HUES6 (cell line): ENCODE data around the gene RESP18.

Experiments
- H3K27ac ChIP-seq: 2 replicates; pipeline ENCODE4 v1.7.0; 2013; ENCODE audit warnings: low read depth, mild to moderate bottlenecking, low read length, inconsistent platforms
- H3K27me3 ChIP-seq: 2 replicates; pipeline ENCODE4 v1.6.1; 2013; ENCODE audit warnings: low read length; ENCODE audit not compliant: control insufficient read depth, insufficient read depth
- H3K36me3 ChIP-seq: 2 replicates; pipeline ENCODE4 v1.6.1; 2013; ENCODE audit warnings: low read length; ENCODE audit not compliant: control insufficient read depth, insufficient read depth
- H3K4me1 ChIP-seq: 2 replicates; pipeline ENCODE4 v1.6.1; 2013; ENCODE audit warnings: low read length; ENCODE audit not compliant: control insufficient read depth, insufficient read depth
- H3K4me3 ChIP-seq: 2 replicates; pipeline ENCODE4 v1.5.1; 2013; ENCODE audit warnings: low read depth, low read length
- H3K9ac ChIP-seq: one replicate; pipeline ENCODE4 v1.6.1; 2013; ENCODE audit warnings: mild to moderate bottlenecking, low read length
- H3K9me3 ChIP-seq: 2 replicates; pipeline ENCODE4 v1.6.1; 2013; ENCODE audit warnings: low read depth, low read length; ENCODE audit not compliant: control insufficient read depth, insufficient read depth

Gene RESP18

DNA sequence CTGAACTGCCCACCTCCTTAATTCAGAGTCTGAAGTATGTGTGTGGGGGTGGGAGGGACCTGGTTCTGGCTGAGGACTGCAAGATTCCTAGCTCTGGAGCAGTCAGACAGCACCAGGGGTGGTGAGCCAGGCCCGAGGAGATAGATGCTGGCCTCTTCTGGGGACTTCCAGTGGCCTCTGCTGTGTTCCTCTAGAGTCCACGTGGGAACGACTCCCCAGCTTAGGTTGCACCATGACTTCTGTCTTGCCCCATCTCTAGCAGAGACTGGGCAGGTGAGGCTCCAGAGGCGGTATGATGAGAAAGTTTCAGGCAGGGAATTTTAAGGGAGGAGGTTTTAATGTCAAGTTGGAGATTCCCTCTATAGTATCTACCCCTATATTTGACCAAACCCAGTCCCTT lies 22.0 kb upstream of the RESP18 start:
- H3K4me1 ChIP-seq, result peaks cover 4% of the 10 kb centered on the region; the same call in 1 of the 2 replicates
- H3K36me3 ChIP-seq, result no peaks in the 10 kb centered on the region
- no peak overlapping the region for H3K27ac ChIP-seq
- peaks cover 68% of the 10 kb centered on the region for H3K27me3 ChIP-seq
- no peak overlapping the region for H3K4me3 ChIP-seq
- H3K9ac ChIP-seq, result no peak overlapping the region
- no peaks in the 10 kb centered on the region for H3K9me3 ChIP-seq

DNA sequence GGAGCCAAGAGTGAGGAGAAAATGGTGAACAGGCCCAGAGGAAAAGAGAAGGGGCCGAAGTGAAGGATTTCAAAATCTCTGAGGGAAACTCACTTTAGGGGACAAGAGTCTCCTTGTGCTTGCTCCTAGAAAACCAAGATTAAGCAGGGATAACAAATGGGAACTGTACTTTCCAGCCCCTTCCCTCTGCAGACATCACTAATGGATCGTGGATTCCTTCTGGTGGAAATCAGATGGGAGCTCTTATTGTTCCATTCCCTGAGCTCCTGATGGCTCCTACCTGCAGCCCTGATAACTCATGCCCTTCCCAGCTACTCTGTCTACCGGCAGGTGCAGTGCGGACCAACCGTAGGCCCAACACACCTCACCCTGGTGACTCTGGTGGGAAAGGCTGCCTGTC lies 20.6 kb upstream of the RESP18 start:
- no peak overlapping the region for H3K27ac ChIP-seq
- H3K27me3 ChIP-seq, result peaks cover 60% of the 10 kb centered on the region
- H3K9ac ChIP-seq, result no peak overlapping the region
- no peaks in the 10 kb centered on the region for H3K36me3 ChIP-seq
- no peak overlapping the region for H3K4me3 ChIP-seq
- H3K4me1 ChIP-seq, result peaks cover 4% of the 10 kb centered on the region; the same call in 1 of the 2 replicates
- H3K9me3 ChIP-seq, result no peaks in the 10 kb centered on the region

DNA sequence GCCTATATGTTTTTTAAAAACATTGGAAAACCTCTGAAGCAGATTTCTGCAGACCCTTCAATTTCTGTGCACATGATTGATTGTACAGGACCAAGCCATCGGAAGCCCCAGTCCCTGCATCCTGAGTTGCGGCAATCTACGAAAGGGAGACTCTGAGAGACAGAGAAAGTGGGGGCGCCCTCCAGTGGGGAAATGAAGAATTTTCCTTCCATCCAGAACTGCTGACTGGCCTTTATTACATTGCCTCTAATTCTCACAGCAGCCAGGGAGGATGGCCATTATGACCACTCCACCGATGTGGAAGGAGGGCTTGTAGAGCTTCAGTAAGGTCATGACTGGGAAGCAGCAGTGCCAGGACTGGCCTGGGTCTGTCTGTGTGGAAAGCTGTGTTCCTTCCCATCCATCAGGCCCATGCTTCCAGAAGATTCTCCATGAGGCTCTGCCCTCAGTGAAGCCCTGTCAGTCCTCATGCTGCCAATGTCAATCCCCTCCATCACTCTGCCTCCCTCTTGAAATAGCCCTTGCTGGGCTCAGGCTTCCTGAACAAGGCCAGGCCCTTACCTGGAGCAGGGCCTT lies 20.0 kb upstream of the RESP18 start:
- H3K36me3 ChIP-seq, result no peaks in the 10 kb centered on the region
- peaks cover 54% of the 10 kb centered on the region for H3K27me3 ChIP-seq
- no peak overlapping the region for H3K27ac ChIP-seq
- H3K9me3 ChIP-seq, result no peaks in the 10 kb centered on the region
- no peak overlapping the region for H3K9ac ChIP-seq
- no peak overlapping the region for H3K4me3 ChIP-seq
- peaks cover 4% of the 10 kb centered on the region; the same call in 1 of the 2 replicates for H3K4me1 ChIP-seq

DNA sequence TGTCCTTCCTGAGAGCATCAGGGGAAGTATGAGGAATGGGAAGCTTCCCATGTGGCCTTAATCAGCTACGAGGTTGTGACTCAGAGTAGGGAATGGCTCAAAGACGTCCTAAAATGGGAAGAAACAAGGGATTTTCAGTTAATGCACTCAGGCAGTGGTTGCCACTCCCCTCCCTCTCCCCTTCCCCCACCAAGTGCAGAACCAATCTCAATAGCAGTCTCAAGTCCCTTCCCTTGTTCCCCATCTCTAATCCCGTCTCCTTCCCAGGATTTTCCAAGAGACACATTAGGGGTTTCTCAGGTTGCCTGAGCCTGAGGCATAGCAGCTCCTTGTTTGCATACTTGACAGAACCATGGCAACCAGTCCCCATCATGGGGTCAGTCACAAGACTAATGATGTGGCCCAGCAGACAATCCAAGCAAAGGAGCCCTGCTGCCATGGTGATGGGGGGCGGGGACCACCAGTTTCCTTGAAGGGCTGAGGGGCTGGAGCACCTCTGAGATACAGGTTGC lies 18.2 kb upstream of the RESP18 start:
- peaks cover 4% of the 10 kb centered on the region; the same call in 1 of the 2 replicates for H3K4me1 ChIP-seq
- H3K4me3 ChIP-seq, result no peak overlapping the region
- peaks cover 37% of the 10 kb centered on the region for H3K27me3 ChIP-seq
- no peak overlapping the region for H3K27ac ChIP-seq
- no peaks in the 10 kb centered on the region for H3K9me3 ChIP-seq
- no peaks in the 10 kb centered on the region for H3K36me3 ChIP-seq
- H3K9ac ChIP-seq, result no peak overlapping the region

DNA sequence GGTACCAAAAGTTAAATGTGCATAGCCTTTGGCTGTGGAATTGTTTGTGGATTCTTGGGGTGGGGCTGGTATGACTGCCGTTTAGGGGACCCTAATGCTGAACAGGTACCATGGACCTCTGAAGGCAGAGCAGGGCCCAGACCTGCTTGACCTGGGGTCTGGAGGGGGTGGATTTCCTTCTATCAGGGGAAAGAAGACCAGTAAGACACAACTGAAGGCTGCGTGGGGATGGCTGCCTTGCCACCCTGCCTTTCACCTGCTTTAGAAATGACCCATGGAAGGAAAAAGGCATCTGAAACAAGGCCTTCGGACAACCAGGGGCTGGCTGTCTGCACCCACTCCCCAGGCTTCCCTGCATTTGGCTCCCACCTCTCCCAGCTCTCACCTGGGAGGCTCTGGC lies 17.7 kb upstream of the RESP18 start:
- Histone ChIP-seq H3K27ac (no peak overlapping the region), H3K9me3 (no peaks in the 10 kb centered on the region), H3K27me3 (peaks cover 32% of the 10 kb centered on the region), H3K4me1 (peaks cover 4% of the 10 kb centered on the region; the same call in 1 of the 2 replicates), H3K4me3 (no peak overlapping the region), H3K36me3 (no peaks in the 10 kb centered on the region), H3K9ac (no peak overlapping the region)

DNA sequence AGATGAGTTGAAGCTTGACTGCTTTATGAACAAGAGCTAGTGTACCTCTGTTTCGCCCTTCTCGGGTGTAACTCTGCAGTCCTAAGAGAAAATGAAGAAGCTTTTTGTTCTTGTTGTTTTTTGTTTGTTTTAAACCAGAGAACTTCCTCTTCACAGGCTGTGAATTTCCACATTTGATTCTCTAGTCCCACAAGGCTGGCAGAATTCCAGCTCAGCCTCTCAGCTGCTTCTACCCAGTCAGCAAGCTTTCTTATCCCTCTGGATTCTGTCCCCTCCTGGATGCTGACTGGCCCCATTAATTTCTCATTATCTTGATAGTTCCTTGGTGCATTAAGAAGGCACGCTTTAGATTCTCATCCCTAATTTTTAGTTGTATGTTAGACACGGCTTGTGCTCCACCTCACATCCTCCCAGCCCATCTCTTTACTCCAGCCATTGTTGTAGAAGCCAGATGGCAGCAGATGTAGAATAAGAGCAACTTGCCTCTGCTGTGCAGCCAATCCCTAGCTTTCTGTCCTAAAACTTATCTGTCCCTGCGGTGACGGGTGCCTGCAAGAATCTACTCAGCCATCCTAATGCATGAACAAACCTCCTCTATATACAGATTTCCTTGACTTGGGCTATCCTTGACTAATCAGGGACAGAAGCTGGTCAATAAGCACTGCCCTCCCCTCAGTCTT lies 12.3 kb upstream of the RESP18 start:
- H3K9me3 ChIP-seq, result no peaks in the 10 kb centered on the region
- no peak overlapping the region for H3K4me3 ChIP-seq
- H3K36me3 ChIP-seq, result no peaks in the 10 kb centered on the region
- no peaks in the 10 kb centered on the region for H3K4me1 ChIP-seq
- no peak overlapping the region for H3K9ac ChIP-seq
- H3K27ac ChIP-seq, result no peak overlapping the region
- peaks cover 12% of the 10 kb centered on the region; the same call in 1 of the 2 replicates for H3K27me3 ChIP-seq

DNA sequence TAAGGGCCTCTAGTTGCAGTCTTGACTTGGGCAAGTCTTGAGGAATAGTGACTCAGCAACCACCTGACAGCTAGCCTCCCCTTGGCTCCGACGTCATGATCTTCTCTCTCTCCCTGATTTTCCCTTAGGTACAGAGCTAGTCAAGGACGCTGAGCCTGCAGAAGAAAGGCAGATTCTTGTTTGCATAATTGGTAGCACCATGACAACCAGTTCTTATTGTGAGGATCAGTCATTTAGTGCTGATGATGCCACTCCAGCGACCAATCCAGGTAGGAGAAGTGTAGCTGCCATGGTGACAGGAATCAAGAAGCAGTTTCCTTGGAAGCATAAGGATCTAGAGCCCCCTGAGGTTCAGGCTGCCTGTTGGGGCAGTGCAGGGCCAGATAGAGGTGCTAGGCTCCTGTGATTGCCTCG lies 2.8 kb upstream of the RESP18 start:
- Histone ChIP-seq H3K27ac (no peak overlapping the region), H3K4me1 (0 out of 2 replicates have a peak, but pooled peaks cover 5% of the 10 kb centered on the region), H3K4me3 (no peak overlapping the region), H3K9ac (no peak overlapping the region), H3K9me3 (no peaks in the 10 kb centered on the region), H3K36me3 (no peaks in the 10 kb centered on the region), H3K27me3 (peaks cover 46% of the 10 kb centered on the region)

DNA sequence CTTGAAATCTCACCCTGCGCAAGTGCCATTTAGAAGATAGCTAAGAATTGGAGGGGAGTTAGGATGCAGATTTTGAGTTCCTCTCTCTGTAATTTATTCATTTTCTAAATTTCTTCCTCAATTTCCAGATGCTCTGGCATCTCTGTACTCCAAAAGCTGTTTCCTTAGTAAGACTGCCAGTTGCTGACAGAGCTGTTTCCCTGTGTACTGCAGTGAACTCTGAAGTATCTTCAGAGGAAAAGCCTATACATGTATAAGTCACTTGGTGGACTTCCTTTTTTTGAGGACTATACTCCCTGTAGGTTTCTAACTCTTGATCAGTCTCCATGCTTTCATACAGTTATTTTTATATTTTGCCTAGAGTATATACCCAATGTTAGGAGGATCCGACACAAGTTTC lies 1.5 kb upstream of the RESP18 start:
- Histone ChIP-seq H3K27ac (no peak overlapping the region), H3K27me3 (peaks cover 59% of the 10 kb centered on the region), H3K4me3 (no peak overlapping the region), H3K4me1 (0 out of 2 replicates have a peak, but pooled peaks cover 5% of the 10 kb centered on the region), H3K9me3 (no peaks in the 10 kb centered on the region), H3K9ac (no peak overlapping the region), H3K36me3 (no peaks in the 10 kb centered on the region)

DNA sequence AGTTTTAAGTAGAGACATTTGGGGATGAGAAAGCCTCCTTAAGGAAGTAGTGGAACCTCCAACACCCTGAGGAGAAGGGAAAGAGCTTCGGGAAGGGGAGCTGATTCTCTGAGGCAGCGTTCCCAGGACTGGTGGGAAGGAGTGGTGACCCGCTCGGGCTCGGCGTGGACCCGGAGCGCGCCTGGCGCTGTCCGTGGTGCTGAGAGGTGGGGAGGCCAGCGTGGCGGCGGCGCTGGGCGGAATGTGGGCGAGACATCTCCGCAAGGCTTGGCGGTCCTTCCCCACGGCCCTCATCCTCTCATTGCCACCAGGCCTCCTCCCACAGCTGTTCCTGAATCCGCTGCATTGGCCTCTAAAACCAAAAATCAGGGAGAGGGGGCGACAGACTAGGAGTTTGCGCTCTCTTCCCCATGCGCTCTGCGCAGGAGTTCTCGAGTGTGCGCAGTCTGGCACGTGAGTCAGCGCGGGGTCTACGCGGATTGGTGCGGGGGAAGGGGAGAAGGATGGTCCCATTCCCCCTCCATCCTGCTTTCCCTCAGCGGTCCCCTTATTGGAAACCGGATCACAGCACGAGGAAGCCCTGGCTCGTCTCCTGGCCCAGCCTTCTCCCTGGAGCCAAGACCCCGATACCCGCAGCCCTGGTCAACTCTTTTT lies 857 bp downstream of the RESP18 start:
- Histone ChIP-seq H3K4me1 (0 out of 2 replicates have a peak, but pooled peaks cover 5% of the 10 kb centered on the region), H3K4me3 (peak overlapping the region; percentile 55), H3K9me3 (no peaks in the 10 kb centered on the region), H3K27ac (no peak overlapping the region), H3K27me3 (peaks cover 80% of the 10 kb centered on the region), H3K9ac (no peak overlapping the region), H3K36me3 (no peaks in the 10 kb centered on the region)

DNA sequence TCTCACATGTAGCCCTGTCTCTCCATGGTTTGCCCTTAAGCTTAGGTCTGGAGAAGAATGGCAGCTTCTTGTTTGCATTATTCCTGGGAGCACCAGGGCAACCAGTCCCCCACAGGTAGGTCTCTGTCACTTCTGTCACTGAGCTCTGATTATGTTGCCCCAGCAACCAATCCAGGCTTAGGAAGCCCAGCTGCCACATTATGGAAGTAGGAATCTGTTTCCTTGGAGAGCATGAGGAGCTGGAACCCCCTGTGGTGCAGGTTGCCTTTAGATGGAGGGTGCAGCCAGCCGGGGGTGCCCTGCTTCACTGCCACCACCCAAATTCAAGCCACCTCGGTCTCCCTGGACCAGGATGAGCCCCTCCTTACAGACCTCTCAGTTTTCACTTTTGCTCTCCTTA lies 4.8 kb downstream of the RESP18 start:
- peaks cover 81% of the 10 kb centered on the region for H3K27me3 ChIP-seq
- H3K27ac ChIP-seq, result no peak overlapping the region

More for the DNA sequence above, 4.8 kb downstream of the RESP18 start:
- Histone ChIP-seq H3K36me3 (no peaks in the 10 kb centered on the region), H3K4me1 (0 out of 2 replicates have a peak, but pooled peaks cover 5% of the 10 kb centered on the region), H3K9me3 (no peaks in the 10 kb centered on the region), H3K9ac (no peak overlapping the region), H3K4me3 (no peak overlapping the region)
